ENCODE data around the gene MPIG6B. TPM values are rescaled to one million over a fixed set of nuclear protein-coding genes. Genes with fewer than 3 reads are reported as not detected.

Gene MPIG6B, protein sequence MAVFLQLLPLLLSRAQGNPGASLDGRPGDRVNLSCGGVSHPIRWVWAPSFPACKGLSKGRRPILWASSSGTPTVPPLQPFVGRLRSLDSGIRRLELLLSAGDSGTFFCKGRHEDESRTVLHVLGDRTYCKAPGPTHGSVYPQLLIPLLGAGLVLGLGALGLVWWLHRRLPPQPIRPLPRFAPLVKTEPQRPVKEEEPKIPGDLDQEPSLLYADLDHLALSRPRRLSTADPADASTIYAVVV
- total RNA-seq, result under 1 TPM; 0.22 to 0.43 TPM

DNA sequence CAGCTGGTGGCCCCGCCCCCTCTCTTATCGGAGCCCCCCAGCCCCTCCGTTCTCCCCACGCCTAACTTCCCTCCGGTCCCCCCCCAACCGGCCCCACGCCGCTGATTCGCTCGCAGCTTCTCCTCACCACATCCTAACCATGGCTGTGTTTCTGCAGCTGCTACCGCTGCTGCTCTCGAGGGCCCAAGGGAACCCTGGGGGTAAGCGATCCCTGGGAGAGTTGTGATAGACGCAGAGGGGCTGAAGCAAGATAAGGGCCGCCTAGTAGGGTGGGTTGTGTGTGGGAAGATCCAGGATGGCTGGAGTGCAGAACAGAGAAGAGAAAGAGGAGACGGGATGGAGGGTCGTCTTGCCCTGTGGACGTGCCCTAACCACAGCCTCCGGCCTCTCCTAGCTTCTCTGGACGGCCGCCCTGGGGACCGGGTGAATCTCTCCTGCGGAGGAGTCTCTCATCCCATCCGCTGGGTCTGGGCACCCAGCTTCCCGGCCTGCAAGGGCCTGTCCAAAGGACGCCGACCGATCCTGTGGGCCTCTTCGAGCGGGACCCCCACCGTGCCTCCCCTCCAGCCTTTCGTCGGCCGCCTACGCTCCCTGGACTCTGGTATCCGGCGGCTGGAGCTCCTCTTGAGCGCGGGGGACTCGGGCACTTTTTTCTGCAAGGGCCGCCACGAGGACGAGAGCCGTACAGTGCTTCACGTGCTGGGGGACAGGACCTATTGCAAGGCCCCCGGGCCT is at the start of gene MPIG6B:
Gene MPIG6B (plus strand): TSS at position 129 of the 735 bp plus-strand sequence. CDS start 11 bp downstream, at position 140.

DNA sequence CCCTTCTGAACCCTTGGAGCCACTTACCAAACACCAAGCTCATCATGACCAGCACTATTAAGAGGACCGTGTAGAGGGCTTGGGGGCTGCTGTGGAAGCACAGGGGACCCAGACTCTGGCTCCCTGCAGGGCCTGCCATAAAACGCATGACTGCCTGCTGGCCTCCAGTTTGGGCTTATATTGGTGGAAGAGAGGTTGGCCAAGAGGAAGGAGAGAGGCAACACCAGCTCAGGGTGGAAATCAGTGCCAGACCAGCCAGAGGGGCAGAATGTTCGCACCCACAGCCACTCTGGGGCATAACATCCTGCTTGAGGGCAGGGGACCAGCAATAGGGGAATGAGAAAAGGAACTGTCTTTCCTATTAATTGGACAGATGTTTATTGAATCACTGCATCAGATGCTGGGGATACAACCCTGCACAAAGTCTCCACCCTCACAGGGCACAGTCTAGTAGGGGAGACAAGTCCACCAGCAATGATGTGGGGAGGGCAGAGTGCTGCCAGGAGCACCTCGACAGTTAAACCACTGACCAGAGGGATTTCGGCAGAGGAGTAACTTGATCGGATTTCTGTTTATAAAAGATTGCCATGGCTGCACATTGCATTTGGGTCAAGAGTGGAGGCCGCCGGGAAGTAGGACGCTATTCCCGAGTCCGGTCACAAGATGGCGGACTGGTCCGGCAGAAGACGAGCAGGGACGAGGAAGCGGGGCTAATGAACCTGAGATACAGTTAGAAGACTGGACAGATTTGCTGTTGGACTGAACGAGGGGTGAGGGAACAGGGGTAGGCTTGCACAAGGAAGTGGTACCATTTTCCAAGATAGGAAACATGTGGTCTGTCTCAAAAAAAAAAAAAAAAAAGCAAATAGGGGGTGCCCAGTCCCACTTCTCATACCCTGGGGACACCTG is 42.7 kb upstream of the MPIG6B start, which contains the start of gene LY6G5C:
Gene LY6G5C (minus strand): TSS at position 842 of the 909 bp plus-strand sequence. CDS start 694 bp downstream, at position 148.

DNA sequence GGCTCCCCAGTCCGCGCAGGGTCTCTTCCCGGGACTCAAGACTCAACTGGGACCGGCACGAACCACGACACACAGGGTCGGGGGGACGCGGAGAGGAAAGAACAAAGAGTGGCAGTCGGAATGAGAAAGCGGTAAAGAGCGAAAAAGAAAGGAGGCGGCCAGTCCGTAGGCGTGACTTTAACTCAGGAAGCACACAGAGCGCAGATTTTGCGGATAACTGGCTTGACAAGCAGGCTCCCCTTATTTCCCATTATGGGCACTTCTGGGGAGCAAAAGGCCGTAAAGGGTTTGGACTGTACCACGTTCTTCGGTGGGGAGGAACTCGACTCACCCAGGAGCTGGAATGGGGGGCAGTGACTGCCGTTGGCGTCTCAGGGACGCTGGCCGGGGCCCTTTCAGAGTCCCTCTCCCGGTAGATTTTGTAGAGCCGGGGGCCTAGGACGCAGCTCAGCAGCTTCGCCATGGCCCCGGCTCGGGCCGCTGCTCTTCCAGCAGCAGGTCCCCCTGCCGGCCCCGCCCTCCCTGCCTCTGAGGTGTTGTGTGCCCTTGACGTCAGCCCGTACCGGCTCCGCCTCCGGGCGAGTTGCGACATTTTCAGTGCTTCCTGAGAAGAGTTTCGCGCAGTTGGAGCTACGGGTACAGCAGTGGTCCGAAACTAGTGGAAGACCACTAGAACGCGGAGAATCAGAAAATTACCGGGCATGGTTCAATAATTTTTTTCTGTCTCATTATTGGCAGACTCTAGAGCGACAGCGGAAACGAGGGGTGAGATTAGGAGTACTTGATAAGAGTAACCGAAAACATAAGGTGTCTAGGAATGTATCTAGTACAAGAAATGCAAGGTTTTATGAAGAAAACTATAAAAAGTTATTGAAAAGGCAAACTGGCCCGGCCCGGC is 20.1 kb upstream of the MPIG6B start, which contains the start of gene ABHD16A:
Gene ABHD16A (minus strand): TSS at position 506 of the 898 bp plus-strand sequence. CDS start 43 bp downstream, at position 463.

DNA sequence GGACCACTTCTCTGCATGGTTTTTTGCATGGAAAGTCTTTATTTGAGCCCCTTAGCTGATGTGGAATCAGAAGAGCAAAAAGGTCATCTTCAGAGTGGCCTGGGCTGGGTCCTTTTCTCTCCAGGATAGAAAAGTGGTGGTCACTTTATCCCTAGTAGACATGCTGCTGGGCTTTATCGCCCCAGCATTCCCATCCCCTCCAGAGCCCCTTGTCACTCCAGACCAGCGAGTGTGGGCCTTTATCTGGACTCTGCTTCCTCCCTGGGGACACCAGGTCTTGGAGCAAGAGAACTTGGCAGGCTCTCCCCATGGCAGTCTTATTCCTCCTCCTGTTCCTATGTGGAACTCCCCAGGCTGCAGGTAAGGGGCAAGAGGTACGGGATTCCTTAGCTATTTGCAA is 16.6 kb upstream of the MPIG6B start, which contains the start of gene LY6G6F:
Gene LY6G6F (plus strand): TSS at position 268 of the 400 bp plus-strand sequence. CDS start 41 bp downstream, at position 309.

DNA sequence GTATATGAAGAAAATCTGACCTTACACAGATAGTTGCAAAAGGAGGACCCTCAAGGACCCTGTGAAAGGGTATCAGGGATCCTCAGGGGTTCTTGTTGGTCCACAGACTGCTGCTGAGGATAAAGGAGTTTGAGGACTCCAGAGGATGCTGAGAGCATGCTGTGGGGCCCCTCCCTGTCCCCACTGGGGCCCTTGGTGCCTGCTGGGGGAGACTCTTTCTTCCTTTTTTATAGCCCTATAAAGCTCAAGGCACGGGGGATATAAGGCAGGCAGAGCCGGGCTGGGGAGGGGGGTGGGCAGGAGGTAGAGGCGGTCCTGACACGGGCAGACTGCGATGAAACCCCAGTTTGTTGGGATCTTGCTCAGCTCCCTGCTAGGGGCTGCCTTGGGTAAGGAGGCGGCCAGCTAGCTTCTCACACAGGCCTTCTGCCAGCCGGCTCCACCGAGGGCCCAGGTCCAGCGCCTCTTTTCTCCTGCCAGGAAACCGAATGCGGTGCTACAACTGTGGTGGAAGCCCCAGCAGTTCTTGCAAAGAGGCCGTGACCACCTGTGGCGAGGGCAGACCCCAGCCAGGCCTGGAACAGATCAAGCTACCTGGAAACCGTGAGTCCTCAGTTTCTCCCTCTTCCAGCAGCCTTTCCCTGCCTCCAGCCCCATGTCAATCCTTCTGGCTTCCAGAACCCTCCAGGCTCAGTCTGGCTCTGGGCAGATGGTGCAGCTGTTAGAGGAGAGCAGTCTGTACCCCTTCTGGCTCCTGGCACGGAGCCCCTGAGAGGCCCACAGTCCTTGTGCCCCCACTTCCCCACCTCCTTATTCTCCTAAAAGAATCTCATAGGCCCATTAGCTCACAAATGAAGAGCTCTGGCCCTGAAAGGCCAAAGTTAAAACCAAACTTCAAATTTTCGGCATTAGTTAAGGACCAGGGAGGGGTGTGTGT is 7.9 kb upstream of the MPIG6B start, which contains the start of gene LY6G6D:
Gene LY6G6D (plus strand): TSS at position 327 of the 937 bp plus-strand sequence. CDS start 8 bp downstream, at position 335.

DNA sequence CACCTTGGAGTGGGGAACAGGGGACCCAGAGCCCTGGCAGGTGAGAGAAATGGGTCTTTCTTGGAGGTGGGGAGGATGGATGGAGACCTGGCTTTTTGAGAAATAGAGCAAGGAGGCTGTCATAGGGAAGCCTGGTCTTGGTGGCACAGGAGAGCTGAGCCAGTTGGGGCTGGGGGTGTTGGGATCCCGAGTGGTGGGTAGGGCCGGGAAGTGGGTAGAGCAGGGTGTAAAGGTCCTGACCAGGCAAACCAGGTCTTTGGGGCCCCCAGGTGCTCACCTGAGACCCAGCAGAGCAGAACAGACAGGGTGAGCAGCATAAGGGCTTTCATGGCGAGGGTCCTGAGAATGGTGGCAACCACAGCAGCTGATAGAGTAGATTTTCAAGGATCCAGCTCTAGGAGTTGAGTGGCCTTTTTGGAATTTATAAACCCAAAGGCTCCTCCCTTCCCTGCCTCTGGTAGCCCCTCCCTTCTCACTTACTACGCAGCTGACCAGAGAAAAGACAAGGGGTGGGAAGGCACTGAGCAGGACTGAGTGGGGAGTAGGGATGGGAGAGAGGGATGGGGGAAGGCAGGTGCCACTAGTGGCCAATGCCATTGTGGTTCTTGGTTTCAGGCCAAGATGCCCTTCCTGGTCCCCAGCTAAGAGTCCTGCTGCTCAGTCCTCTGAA is 1.7 kb upstream of the MPIG6B start, which contains the start of gene LY6G6C:
Gene LY6G6C (minus strand): TSS at position 396 of the 670 bp plus-strand sequence. CDS start 67 bp downstream, at position 329.

DNA sequence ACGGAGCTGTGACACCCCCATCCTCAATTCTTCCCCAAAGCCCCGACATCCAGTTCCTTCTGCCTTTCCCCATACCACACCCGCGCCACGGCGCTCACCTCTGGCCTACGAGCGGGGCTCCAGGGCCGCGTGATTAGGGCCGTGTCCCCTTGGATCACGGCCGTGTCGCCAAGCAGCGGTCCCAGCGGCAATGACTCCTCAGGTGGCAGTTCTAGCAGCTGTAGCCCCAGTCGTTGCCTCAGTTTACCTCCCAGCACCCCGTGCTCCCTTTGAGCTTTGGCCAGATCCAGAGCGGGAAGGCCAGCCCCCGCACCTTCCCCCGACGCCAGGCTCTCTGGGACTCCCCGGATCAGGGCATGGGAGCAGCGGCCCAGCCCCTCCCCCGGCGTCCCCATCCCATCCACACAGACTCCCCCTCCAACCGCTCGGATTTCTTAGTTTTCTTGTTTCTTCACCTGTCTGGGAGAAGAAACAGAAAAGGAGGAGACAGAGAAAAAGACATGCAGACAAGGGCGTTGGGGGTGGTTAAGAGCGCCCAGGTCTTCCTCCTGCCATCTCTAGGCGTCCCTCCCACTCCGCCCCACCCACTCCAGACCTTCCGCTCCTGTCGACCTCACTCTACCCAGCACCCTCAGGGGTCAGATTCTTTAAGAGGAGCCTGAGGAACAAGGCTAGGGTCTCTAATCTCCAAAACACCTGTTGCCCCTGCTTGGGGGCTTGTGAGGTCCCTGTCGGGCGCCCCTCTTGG is 5.8 kb downstream of the MPIG6B start, which contains the start of gene DDAH2:
Gene DDAH2 (minus strand): TSS at position 533 of the 748 bp plus-strand sequence. CDS start 138 bp downstream, at position 395.

DNA sequence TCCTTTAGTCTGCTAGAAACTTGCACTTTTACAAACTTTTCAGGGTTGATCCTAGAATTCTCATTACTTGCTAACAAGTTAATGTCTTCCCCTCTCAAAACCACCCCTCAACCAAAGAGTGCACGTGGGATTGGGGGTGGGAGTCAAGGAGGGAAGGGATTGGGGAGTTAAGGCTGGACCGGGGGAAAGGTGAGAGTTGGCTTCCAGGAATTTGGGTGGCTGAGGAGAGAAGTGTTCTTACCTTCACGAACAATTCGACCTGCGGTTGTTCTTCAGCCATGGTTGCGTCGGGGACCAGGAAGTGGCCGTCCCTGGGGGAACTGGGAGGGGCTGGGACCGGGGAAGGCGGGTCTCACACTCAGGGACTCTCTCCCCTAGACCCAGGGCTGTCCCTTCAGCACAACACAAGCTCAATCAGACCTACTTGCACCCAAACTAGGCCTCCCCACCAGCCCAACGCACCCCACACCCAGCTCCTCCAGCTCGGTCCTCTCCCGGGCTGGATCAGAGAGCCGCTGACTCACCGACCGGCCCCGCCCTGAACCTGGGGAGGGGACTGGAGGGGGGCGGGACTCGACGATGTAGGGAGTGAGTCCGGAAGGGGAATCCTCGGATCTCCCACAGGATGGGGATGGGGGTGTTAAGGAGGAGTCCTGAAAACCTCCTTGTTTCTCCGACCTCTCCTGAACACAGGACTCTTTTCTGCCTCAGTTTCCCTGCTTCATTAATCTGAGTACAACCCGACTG is 13.0 kb downstream of the MPIG6B start, which contains the start of gene CLIC1:
Gene CLIC1 (minus strand): TSS at position 510 of the 747 bp plus-strand sequence. CDS start 230 bp downstream, at position 280.

DNA sequence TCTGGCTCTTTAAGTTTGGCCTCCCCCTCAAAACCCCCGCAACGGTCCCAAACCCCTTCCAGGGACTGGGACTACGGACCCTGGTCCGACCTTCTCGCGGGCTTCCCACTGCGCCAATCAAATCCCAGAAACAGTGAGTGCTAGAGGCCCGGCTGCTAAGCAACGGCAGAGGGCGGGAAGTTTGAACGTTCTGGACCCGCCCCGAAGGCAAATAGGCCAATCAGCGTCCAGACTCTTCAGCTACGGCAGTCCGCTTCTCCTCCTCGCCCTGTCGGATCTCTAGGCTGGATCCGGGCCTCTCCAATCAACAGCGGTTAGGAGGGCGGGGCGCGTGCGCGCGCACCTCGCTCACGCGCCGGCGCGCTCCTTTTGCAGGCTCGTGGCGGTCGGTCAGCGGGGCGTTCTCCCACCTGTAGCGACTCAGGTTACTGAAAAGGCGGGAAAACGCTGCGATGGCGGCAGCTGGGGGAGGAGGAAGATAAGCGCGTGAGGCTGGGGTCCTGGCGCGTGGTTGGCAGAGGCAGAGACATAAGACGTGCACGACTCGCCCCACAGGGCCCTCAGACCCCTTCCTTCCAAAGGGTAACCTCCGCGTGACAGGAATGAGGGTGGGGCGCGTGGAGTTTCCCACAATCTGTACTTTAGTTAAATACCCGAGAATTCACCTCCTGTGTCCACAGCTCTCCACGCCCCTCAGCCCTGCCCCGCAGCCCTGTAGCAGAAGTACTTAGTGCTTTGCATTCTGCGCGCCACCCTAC is 16.6 kb downstream of the MPIG6B start, which contains the start of gene MSH5:
Gene MSH5 (plus strand): TSS at position 367 of the 758 bp plus-strand sequence. CDS start 462 bp downstream, outside the sequence.

DNA sequence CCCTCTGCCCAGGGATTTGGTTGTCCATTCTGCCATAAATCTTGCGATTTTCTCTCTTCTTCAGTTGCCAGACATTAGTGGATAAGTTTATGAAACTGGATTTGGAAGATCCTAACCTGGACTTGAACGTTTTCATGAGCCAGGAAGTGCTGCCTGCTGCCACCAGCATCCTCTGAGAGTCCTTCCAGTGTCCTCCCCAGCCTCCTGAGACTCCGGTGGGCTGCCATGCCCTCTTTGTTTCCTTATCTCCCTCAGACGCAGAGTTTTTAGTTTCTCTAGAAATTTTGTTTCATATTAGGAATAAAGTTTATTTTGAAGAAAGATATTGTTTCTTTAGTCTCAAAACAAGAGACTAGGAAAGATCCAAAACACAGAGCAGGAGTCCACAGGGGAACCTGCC is 39.2 kb downstream of the MPIG6B start, which contains the start of gene SAPCD1:
Gene SAPCD1 (plus strand): TSS at position 301 of the 400 bp plus-strand sequence. CDS start 399 bp downstream, outside the sequence.

Small RNAs within 50 kb of the gene (microRNA-seq; reads per million reads assigned to microRNA genes)
- gene MIR4646 (ENCODE audit: borderline microRNAs expressed, borderline replicate concordance), result 1.5 reads per million

Other genes with a start within 250 kb of the MPIG6B start
- gene MICB, start 225.2 kb upstream of the MPIG6B start, total RNA-seq, result 10 to 100 TPM; 37.8 to 38.1 TPM
- gene MCCD1, start 194.4 kb upstream of the MPIG6B start, total RNA-seq, result not detected
- gene DDX39B, start 181.4 kb upstream of the MPIG6B start, total RNA-seq, result 100 to 1,000 TPM; 423 to 444 TPM
- 1 to 10 TPM; 3.5 to 4.2 TPM for gene ATP6V1G2, start 176.8 kb upstream of the MPIG6B start, total RNA-seq
- gene NFKBIL1, start 175.8 kb upstream of the MPIG6B start, total RNA-seq, result 10 to 100 TPM; 12.9 to 15.8 TPM
- 10 to 100 TPM; 29.6 TPM for gene LTA, start 151.1 kb upstream of the MPIG6B start, total RNA-seq
- 10 to 100 TPM; 51.3 to 53.4 TPM for gene TNF, start 147.8 kb upstream of the MPIG6B start, total RNA-seq
- 1,000 to 10,000 TPM; 1,438 to 1,452 TPM for gene LTB, start 140.9 kb upstream of the MPIG6B start, total RNA-seq
- gene LST1, start 137.1 kb upstream of the MPIG6B start, total RNA-seq, result 10 to 100 TPM; 67.8 to 71.0 TPM
- gene NCR3, start 130.4 kb upstream of the MPIG6B start, total RNA-seq, result 10 to 100 TPM; 27.6 to 28.8 TPM
- 10 to 100 TPM; 45.4 to 46.1 TPM for gene AIF1, start 108.1 kb upstream of the MPIG6B start, total RNA-seq
- gene PRRC2A, start 102.7 kb upstream of the MPIG6B start, total RNA-seq, result 100 to 1,000 TPM; 210 to 211 TPM
- gene BAG6, start 70.7 kb upstream of the MPIG6B start, total RNA-seq, result 100 to 1,000 TPM; 278 to 280 TPM
- 1 to 10 TPM; 3.8 to 3.9 TPM for gene APOM, start 67.5 kb upstream of the MPIG6B start, total RNA-seq
- gene C6orf47, start 62.6 kb upstream of the MPIG6B start, total RNA-seq, result 10 to 100 TPM; 23.6 to 24.2 TPM
- 10 to 100 TPM; 26.4 to 29.1 TPM for gene GPANK1, start 58.4 kb upstream of the MPIG6B start, total RNA-seq
- gene CSNK2B, start 57.3 kb upstream of the MPIG6B start, total RNA-seq, result 100 to 1,000 TPM; 181 to 195 TPM
- gene LY6G5B, start 53.4 kb upstream of the MPIG6B start, total RNA-seq, result 10 to 100 TPM; 20.3 to 23.5 TPM
- gene LY6G5C, start 42.3 kb upstream of the MPIG6B start, total RNA-seq, result 1 to 10 TPM; 1.8 to 2.2 TPM
- gene ABHD16A, start 20.0 kb upstream of the MPIG6B start, total RNA-seq, result 10 to 100 TPM; 50.4 to 54.9 TPM
- gene LY6G6F, start 16.5 kb upstream of the MPIG6B start, total RNA-seq, result not detected
- gene LY6G6D, start 8.0 kb upstream of the MPIG6B start, total RNA-seq, result not detected
- not detected for gene LY6G6C, start 1.6 kb upstream of the MPIG6B start, total RNA-seq
- 10 to 100 TPM; 18.1 to 18.9 TPM for gene DDAH2, start 5.9 kb downstream of the MPIG6B start, total RNA-seq
- gene CLIC1, start 13.2 kb downstream of the MPIG6B start, total RNA-seq, result 100 to 1,000 TPM; 534 to 538 TPM
- 10 to 100 TPM; 47.4 to 47.7 TPM for gene MSH5, start 16.6 kb downstream of the MPIG6B start, total RNA-seq
- 10 to 100 TPM; 11.3 to 12.0 TPM for gene SAPCD1, start 39.3 kb downstream of the MPIG6B start, total RNA-seq
- 1 to 10 TPM; 3.8 to 3.9 TPM for gene VWA7, start 54.0 kb downstream of the MPIG6B start, total RNA-seq
- gene VARS1, start 72.4 kb downstream of the MPIG6B start, total RNA-seq, result 10 to 100 TPM; 74.6 to 79.2 TPM
- 10 to 100 TPM; 72.5 to 75.6 TPM for gene LSM2, start 83.6 kb downstream of the MPIG6B start, total RNA-seq
- 1 to 10 TPM; 3.7 to 3.8 TPM for gene HSPA1L, start 91.9 kb downstream of the MPIG6B start, total RNA-seq
- gene HSPA1A, start 92.2 kb downstream of the MPIG6B start, total RNA-seq, result 10 to 100 TPM; 75.8 to 83.8 TPM
- gene HSPA1B, start 104.4 kb downstream of the MPIG6B start, total RNA-seq, result 10 to 100 TPM; 35.5 to 35.9 TPM
- 10 to 100 TPM; 23.4 to 23.7 TPM for gene NEU1, start 139.4 kb downstream of the MPIG6B start, total RNA-seq
- not detected for gene SLC44A4, start 155.6 kb downstream of the MPIG6B start, total RNA-seq
- gene EHMT2, start 174.3 kb downstream of the MPIG6B start, total RNA-seq, result 10 to 100 TPM; 60.9 to 61.4 TPM
- gene ZBTB12, start 178.7 kb downstream of the MPIG6B start, total RNA-seq, result 1 to 10 TPM; 1.5 to 2.4 TPM
- gene C2, start 204.3 kb downstream of the MPIG6B start, total RNA-seq, result under 1 TPM; 0.51 to 0.93 TPM
- gene CFB, start 222.7 kb downstream of the MPIG6B start, total RNA-seq, result not detected
- 10 to 100 TPM; 60.9 to 61.7 TPM for gene NELFE, start 235.6 kb downstream of the MPIG6B start, total RNA-seq
- gene SKIC2, start 235.8 kb downstream of the MPIG6B start, total RNA-seq, result 10 to 100 TPM; 71.6 to 77.8 TPM
- 10 to 100 TPM; 17.1 to 17.9 TPM for gene DXO, start 248.8 kb downstream of the MPIG6B start, total RNA-seq